K562 (cell line): ENCODE measurements around the gene PLEKHA6. TPM values are rescaled to one million over a fixed set of nuclear protein-coding genes. Genes with fewer than 3 reads are reported as not detected.
A peak's percentile ranks its signal among the peaks of the same experiment; 100 is the strongest.

Experiments
- ATAC-seq: fragments of 200-7000 bp; cut with Tn5 transposase; 3 replicates; pipeline ENCODE4 v1.9.1; 2020; ENCODE audit warnings: moderate library complexity
- BruUV-seq: library from RNA; stranded (reverse); fragments of 400-500 nt; replicated peaks from 2 replicates; lab custom pipeline; 2021; lab: Mats Ljungman, UMichigan
- CTCF ChIA-PET: fragments of 300-600 bp; formaldehyde crosslinking; extraction: SDS; loops from one replicate; lab custom pipeline; 2021; ENCODE audit warnings: low intra/inter-chr PET ratio; lab: Yijun Ruan, JAX
- POLR2A ChIA-PET: fragments of 300-600, 350-650 bp; sonication (Branson Sonifier 250); formaldehyde crosslinking; extraction: SDS; loops from one replicate; lab custom pipeline; 2021; ENCODE audit warnings: antibody characterized with exemption, inconsistent platforms; lab: Yijun Ruan, JAX
- DNase-seq, 4 experiments: peaks; one replicate each; pipeline versions ENCODE4 v3.0.0 to v3.0.0-alpha.2; 2011 to 2018; ENCODE audit warnings: low spot score in 3 of 4, mixed read lengths in 3 of 4; ENCODE audit errors: extremely low read depth in 1 of 4
- FAIRE-seq: peaks from 2 replicates; lab custom pipeline; 2011; peaks lifted over from hg19 to GRCh38; lab: Jason Lieb, UNC
- H2AFZ ChIP-seq: 2 replicates; pipeline ENCODE4 v1.6.0; 2011; ENCODE audit warnings: low read depth, low read length, control low read depth, inconsistent platforms
- H3K27ac ChIP-seq: fragments of 200-600 bp; 3 replicates; pipeline ENCODE4 v1.8.0; 2011; ENCODE audit warnings: low read depth, mild to moderate bottlenecking, control low read depth, inconsistent platforms, low read length, moderate library complexity, mixed read lengths; ENCODE audit errors: extremely low read depth
- H3K27me3 ChIP-seq, 2 experiments: fragments of 300-600 bp in 1 of 2; 2 replicates in 1 of 2; 3 replicates in 1 of 2; pipeline versions ENCODE4 v1.6.0 to v1.8.0; 2011; ENCODE audit warnings: inconsistent platforms in 2 of 2, low read length in 2 of 2, mild to moderate bottlenecking in 1 of 2, mixed read lengths in 1 of 2, moderate library complexity in 1 of 2; ENCODE audit not compliant: control insufficient read depth in 2 of 2, insufficient read depth in 2 of 2
- H3K36me3 ChIP-seq: fragments of 300-600 bp; 3 replicates; pipeline ENCODE4 v1.8.0; 2011; ENCODE audit warnings: mild to moderate bottlenecking, low read length, inconsistent platforms; ENCODE audit not compliant: control insufficient read depth, insufficient read depth
- H3K4me1 ChIP-seq, 2 experiments: fragments of 200-600 bp in 1 of 2; replicated peaks in 1 of 2; 2 replicates in 1 of 2; 3 replicates in 1 of 2; pipeline versions ENCODE4 v1.5.1 to v1.8.0; 2011; ENCODE audit warnings: inconsistent platforms in 2 of 2, low read length in 2 of 2, mild to moderate bottlenecking in 1 of 2, mixed read lengths in 1 of 2, moderate library complexity in 1 of 2; ENCODE audit not compliant: control insufficient read depth in 2 of 2, insufficient read depth in 2 of 2
- H3K4me2 ChIP-seq: 2 replicates; pipeline ENCODE4 v1.6.1; 2011; ENCODE audit warnings: low read length, control low read depth, inconsistent platforms, mixed read lengths; ENCODE audit not compliant: insufficient read depth
- H3K4me3 ChIP-seq: fragments of 200-600 bp; sonication (generic), shearing (Covaris generic); 2 replicates; pipeline ENCODE4 v1.5.1; 2016; ENCODE audit warnings: control low read depth, inconsistent platforms
- H3K79me2 ChIP-seq: fragments of 200-600 bp; 3 replicates; pipeline ENCODE4 v1.8.0; 2011; ENCODE audit warnings: low read length, inconsistent platforms; ENCODE audit not compliant: control insufficient read depth, insufficient read depth
- H3K9ac ChIP-seq, 2 experiments: 2 replicates each; pipeline versions ENCODE4 v1.6.0 to v1.6.1; 2011; ENCODE audit warnings: low read depth in 2 of 2, low read length in 2 of 2, control low read depth in 1 of 2, inconsistent platforms in 1 of 2, mild to moderate bottlenecking in 1 of 2, mixed read lengths in 1 of 2; ENCODE audit not compliant: insufficient read depth in 1 of 2
- H3K9me1 ChIP-seq: one replicate; pipeline ENCODE4 v1.6.0; 2011; ENCODE audit warnings: inconsistent platforms, mild to moderate bottlenecking, low read length, moderate library complexity; ENCODE audit not compliant: control insufficient read depth, insufficient read depth
- H3K9me3 ChIP-seq: replicated peaks from 2 replicates; pipeline ENCODE4 v1.5.1; 2011; ENCODE audit warnings: low read depth, low read length, inconsistent platforms; ENCODE audit not compliant: control insufficient read depth, insufficient read depth
- H4K20me1 ChIP-seq: replicated peaks from 2 replicates; pipeline ENCODE4 v1.6.1; 2011; ENCODE audit warnings: low read length, inconsistent platforms, mixed read lengths; ENCODE audit not compliant: control insufficient read depth, insufficient read depth
- ATF1 ChIP-seq, 2 experiments: fragments of 450-650 bp in 1 of 2; IDR thresholded peaks; 2 replicates each; pipeline ENCODE4 v1.6.1; 2016; ENCODE audit warnings: missing compliant biosample characterization in 1 of 2, missing genetic modification characterization in 1 of 2
- CREB1 ChIP-seq, 2 experiments: sonication (generic) in 1 of 2; formaldehyde crosslinking in 1 of 2; IDR thresholded peaks; 2 replicates each; pipeline versions ENCODE4 v1.6.1 to v1.8.0; 2012 to 2022; ENCODE audit warnings: inconsistent platforms in 1 of 2, mild to moderate bottlenecking in 1 of 2, missing genetic modification reagents in 1 of 2, moderate library complexity in 1 of 2
- HNRNPLL ChIP-seq: fragments of 200-400 bp; formaldehyde crosslinking; IDR thresholded peaks from 2 replicates; pipeline ENCODE4 v1.6.1; 2017; ENCODE audit warnings: low read length, low read depth, mild to moderate bottlenecking; ENCODE audit not compliant: poor library complexity, severe bottlenecking
- LARP7 ChIP-seq: fragments of 450-650 bp; IDR thresholded peaks from 2 replicates; pipeline ENCODE4 v1.6.1; 2016
- NCOA1 ChIP-seq: fragments of 450-650 bp; IDR thresholded peaks from 2 replicates; pipeline ENCODE4 v1.6.1; 2016; ENCODE audit warnings: low read depth
- NFIX ChIP-seq: fragments of 250-450 bp; sonication (Bioruptor Pico); IDR thresholded peaks from 2 replicates; pipeline ENCODE4 v1.4.0; 2020; ENCODE audit warnings: low read depth, mild to moderate bottlenecking, moderate library complexity
- POLR2AphosphoS2 ChIP-seq: IDR thresholded peaks from 2 replicates; pipeline ENCODE4 v1.6.1; 2012; ENCODE audit warnings: low read length, improper control_type of control experiment
- POLR3G ChIP-seq: IDR thresholded peaks from 2 replicates; pipeline ENCODE4 v1.6.1; 2011; ENCODE audit not compliant: insufficient read length, insufficient replicate concordance; ENCODE audit errors: extremely low read depth
- RFX1 ChIP-seq: fragments of 450-650 bp; IDR thresholded peaks from 2 replicates; pipeline ENCODE4 v1.6.1; 2016; ENCODE audit warnings: mild to moderate bottlenecking, moderate library complexity
- STAT5A ChIP-seq: IDR thresholded peaks from 2 replicates; pipeline ENCODE4 v1.6.1; 2012; ENCODE audit warnings: low read length, inconsistent platforms, borderline replicate concordance
- ZC3H11A ChIP-seq: IDR thresholded peaks from 2 replicates; pipeline ENCODE4 v1.6.1; 2012; ENCODE audit warnings: low read depth, low read length, improper control_type of control experiment
- ZKSCAN3 ChIP-seq: fragments of 250-450 bp; sonication (Bioruptor Pico); IDR thresholded peaks from 2 replicates; pipeline ENCODE4 v1.4.0; 2020
- ZNF175 ChIP-seq: fragments of 200-800 bp; sonication (Bioruptor generic); IDR thresholded peaks from 2 replicates; pipeline ENCODE4 v1.6.1; 2016; ENCODE audit warnings: low read depth, mild to moderate bottlenecking, missing genetic modification characterization, missing compliant biosample characterization
- ZNF212 ChIP-seq: fragments of 450-650 bp; formaldehyde crosslinking; IDR thresholded peaks from 2 replicates; pipeline ENCODE4 v1.4.0; 2020; ENCODE audit warnings: mild to moderate bottlenecking
- ZNF408 ChIP-seq: fragments of 250-450 bp; sonication (Bioruptor Pico); IDR thresholded peaks from 2 replicates; pipeline ENCODE4 v1.4.0; 2020; ENCODE audit warnings: low read depth, mild to moderate bottlenecking, moderate library complexity
- ZNF561 ChIP-seq: fragments of 450-650 bp; formaldehyde crosslinking; conservative IDR thresholded peaks from 2 replicates; pipeline ENCODE4 v1.4.0; 2020; ENCODE audit warnings: mild to moderate bottlenecking, moderate library complexity
- ZNF707 ChIP-seq: fragments of 250-450 bp; sonication (Bioruptor Pico); conservative IDR thresholded peaks from 2 replicates; pipeline ENCODE4 v1.8.0; 2022; ENCODE audit warnings: inconsistent platforms, mild to moderate bottlenecking, moderate library complexity
- WGBS: fragments of 100-300 bp; shearing (Covaris generic); methylation state at CpG from one replicate; pipeline ENCODE4 v1.1.6; 2016; ENCODE audit warnings: low coverage, mixed read lengths; ENCODE audit not compliant: insufficient coverage; ENCODE audit errors: missing lambda C conversion rate; 5-methylcytosine and 5-hydroxymethylcytosine counted together
- in situ Hi-C: fragments of 300-500 bp; cut with MboI; formaldehyde crosslinking; loops from 4 replicates; pipeline ENCODE4 v1.15.0; 2018; ENCODE audit warnings: inconsistent platforms, mixed read lengths
- intact Hi-C: fragments of 100-400 bp; cut with micrococcal nuclease; formaldehyde crosslinking; loops from 2 replicates; pipeline ENCODE4 v1.14.2; 2022
- polyA plus RNA-seq, 8 experiments: library from polyadenylated mRNA; depleted of rRNA in 4 of 8; stranded (reverse) in 5 of 8; unstranded in 3 of 8; fragments of >200 nt; fragmentation: Nextera tagmentation in 2 of 8; fragmentation: Illumina TruSeq in 1 of 8; extraction: Ambion mirVana in 2 of 8; extraction: Trizol in 1 of 8; gene quantifications; 2 replicates each; pipeline versions ENCODE4 v1.2.1 to v1.2.3, GENCODE V29; 2011 to 2014; ENCODE audit warnings: inconsistent platforms in 1 of 8, missing spikeins in 1 of 8
- total RNA-seq, 7 experiments: library from RNA; depleted of rRNA in 6 of 7; stranded (reverse); fragments of >200 nt in 6 of 7; fragmentation: Illumina TruSeq in 2 of 7; extraction: Trizol in 2 of 7; gene quantifications; 2 replicates each; pipeline versions ENCODE4 v1.2.1 to v1.2.3, GENCODE V29; 2011 to 2021; ENCODE audit warnings: low replicate concordance in 1 of 7
- TF ChIP-seq, protein P1 (sequence below): fragments of 450-650 bp; formaldehyde crosslinking; conservative IDR thresholded peaks from 2 replicates; pipeline ENCODE4 v1.4.0; 2022; ENCODE audit warnings: mild to moderate bottlenecking, missing genetic modification characterization
- TF ChIP-seq, protein P2 (sequence below), 2 experiments: fragments of 450-650 bp in 1 of 2; IDR thresholded peaks; 2 replicates each; pipeline ENCODE4 v1.6.1; 2011 to 2017; ENCODE audit warnings: low read depth in 2 of 2, antibody characterized with exemption in 1 of 2, borderline replicate concordance in 1 of 2, low read length in 1 of 2, mild to moderate bottlenecking in 1 of 2, mixed read lengths in 1 of 2; ENCODE audit not compliant: control insufficient read depth in 1 of 2

The PLEKHA6 gene
- total and polyA plus RNA-seq, 9 of the 15 experiments (the other 6 are each of a cell fraction or from before 2014, with no cell fraction given) = under 0.01 to 0.33 (median 0.01) TPM; not detected in 4

DNA sequence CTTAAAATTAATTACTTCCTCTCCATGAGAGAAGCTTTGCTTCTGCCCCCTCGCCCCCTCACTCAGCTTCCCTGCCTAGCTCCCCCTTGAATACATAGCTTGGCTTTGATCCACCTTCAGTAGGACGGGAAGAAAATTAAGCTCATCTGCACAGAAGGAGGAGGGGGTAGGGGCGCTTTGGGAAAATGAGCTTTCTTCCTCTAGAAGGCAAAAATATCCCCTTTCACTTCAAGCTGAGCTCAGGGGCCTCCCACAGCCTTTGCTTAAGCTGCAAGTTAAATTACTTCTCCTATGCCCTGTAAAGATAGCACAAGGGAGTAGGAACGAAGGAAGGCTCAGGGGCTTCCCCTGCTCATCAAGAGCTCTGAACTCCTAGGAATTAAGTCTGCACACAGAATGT is 80.8 kb downstream of the PLEKHA6 start (continued):
- TF ChIP-seq, protein P1, sequence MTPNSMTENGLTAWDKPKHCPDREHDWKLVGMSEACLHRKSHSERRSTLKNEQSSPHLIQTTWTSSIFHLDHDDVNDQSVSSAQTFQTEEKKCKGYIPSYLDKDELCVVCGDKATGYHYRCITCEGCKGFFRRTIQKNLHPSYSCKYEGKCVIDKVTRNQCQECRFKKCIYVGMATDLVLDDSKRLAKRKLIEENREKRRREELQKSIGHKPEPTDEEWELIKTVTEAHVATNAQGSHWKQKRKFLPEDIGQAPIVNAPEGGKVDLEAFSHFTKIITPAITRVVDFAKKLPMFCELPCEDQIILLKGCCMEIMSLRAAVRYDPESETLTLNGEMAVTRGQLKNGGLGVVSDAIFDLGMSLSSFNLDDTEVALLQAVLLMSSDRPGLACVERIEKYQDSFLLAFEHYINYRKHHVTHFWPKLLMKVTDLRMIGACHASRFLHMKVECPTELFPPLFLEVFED (CRISPR knock-in tag) = no peak
- TF ChIP-seq ZC3H11A (no peak), LARP7 (no peak), ZNF561 (CRISPR knock-in tag) (no peak), ZNF707 (no peak), ZNF212 (CRISPR knock-in tag) (no peak), POLR3G (no peak)
- TF ChIP-seq, all 486 proteins: peak for 0

DNA sequence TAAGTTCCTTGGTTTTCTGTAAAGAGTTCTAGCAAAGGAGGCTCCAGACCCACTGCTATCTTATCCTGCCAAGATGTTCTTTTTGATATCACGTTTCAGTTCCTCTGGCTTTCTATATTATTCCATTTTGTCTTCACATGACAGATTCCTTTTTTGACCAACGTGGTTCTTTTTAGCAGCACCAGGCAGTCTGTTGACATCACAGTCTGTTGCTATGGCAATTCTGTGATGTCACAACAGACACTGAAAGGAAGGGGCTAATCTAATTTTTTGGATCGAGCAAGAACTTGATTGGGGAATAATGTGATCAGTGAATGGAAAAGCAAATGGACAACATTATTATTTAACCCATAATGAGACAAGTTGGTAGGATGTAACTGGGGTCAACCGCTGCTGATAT is 81.5 kb downstream of the PLEKHA6 start:
- FAIRE-seq (no peak), DNase-seq (no peak), ATAC-seq (no peak)
- Histone ChIP-seq H2AFZ (no peak overlapping the region), H3K27me3 (peaks cover 23 to 64% of the 10 kb centered on the region in 2 experiments), H3K9ac (no peak overlapping the region), H3K27ac (no peak overlapping the region), H4K20me1 (no peaks in the 10 kb centered on the region; the same call in 1 of the 2 replicates), H3K4me2 (no peak overlapping the region), H3K4me3 (no peak overlapping the region), H3K9me3 (no peaks in the 10 kb centered on the region), H3K36me3 (no peaks in the 10 kb centered on the region), H3K79me2 (no peaks in the 10 kb centered on the region), H3K4me1 (no peaks in the 10 kb centered on the region), H3K9me1 (no peaks in the 10 kb centered on the region)
- TF ChIP-seq HNRNPLL = no peak
- TF ChIP-seq STAT5A = no peak
- no peak for TF ChIP-seq ATF1 (CRISPR knock-in tag; IDR thresholded peaks at IDR 0.05)
- TF ChIP-seq ATF1 (tag; IDR thresholded peaks at IDR 0.05) = peak; percentile 58
- no peak for TF ChIP-seq POLR2AphosphoS2
- TF ChIP-seq NCOA1 = no peak
- no peak for TF ChIP-seq ZNF175 (CRISPR knock-in tag)
- TF ChIP-seq NFIX (CRISPR knock-in tag) = no peak
- TF ChIP-seq ZKSCAN3 = no peak
- TF ChIP-seq, protein P2, sequence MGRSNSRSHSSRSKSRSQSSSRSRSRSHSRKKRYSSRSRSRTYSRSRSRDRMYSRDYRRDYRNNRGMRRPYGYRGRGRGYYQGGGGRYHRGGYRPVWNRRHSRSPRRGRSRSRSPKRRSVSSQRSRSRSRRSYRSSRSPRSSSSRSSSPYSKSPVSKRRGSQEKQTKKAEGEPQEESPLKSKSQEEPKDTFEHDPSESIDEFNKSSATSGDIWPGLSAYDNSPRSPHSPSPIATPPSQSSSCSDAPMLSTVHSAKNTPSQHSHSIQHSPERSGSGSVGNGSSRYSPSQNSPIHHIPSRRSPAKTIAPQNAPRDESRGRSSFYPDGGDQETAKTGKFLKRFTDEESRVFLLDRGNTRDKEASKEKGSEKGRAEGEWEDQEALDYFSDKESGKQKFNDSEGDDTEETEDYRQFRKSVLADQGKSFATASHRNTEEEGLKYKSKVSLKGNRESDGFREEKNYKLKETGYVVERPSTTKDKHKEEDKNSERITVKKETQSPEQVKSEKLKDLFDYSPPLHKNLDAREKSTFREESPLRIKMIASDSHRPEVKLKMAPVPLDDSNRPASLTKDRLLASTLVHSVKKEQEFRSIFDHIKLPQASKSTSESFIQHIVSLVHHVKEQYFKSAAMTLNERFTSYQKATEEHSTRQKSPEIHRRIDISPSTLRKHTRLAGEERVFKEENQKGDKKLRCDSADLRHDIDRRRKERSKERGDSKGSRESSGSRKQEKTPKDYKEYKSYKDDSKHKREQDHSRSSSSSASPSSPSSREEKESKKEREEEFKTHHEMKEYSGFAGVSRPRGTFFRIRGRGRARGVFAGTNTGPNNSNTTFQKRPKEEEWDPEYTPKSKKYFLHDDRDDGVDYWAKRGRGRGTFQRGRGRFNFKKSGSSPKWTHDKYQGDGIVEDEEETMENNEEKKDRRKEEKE (IDR thresholded peaks at IDR 0.05; ENCODE audit: borderline replicate concordance in 1 of 2, control insufficient read depth in 1 of 2, low read depth in 2 of 2, low read length in 1 of 2) = no peak
- TF ChIP-seq ZNF408 (CRISPR knock-in tag) = no peak
- 0 out of 2 replicates have a peak, but pooled peaks have one; percentile 19 for TF ChIP-seq CREB1 (IDR thresholded peaks at IDR 0.05)
- no peak for TF ChIP-seq CREB1 (CRISPR knock-in tag; IDR thresholded peaks at IDR 0.05)
- peak; percentile 71 for TF ChIP-seq RFX1
- intact Hi-C loops = no loop called here
- no TSS peak for BruUV-seq
- 0% methylated on average over 4 of the region's 4 CpGs for WGBS
- CTCF ChIA-PET = no interaction called here
- POLR2A ChIA-PET = interaction anchor here (1.0 kb wide), 1 partner anchor 30 kb away, joined by 3 read pairs; no protein-coding TSS in a partner anchor
- in situ Hi-C loops = no loop called here
